ENCODE measurements around the gene GGN. TPM values are rescaled to one million over a fixed set of nuclear protein-coding genes. Genes with fewer than 3 reads are reported as not detected.

GGN gene
- total RNA-seq, 1 donor from 2014 or later, result not detected

DNA sequence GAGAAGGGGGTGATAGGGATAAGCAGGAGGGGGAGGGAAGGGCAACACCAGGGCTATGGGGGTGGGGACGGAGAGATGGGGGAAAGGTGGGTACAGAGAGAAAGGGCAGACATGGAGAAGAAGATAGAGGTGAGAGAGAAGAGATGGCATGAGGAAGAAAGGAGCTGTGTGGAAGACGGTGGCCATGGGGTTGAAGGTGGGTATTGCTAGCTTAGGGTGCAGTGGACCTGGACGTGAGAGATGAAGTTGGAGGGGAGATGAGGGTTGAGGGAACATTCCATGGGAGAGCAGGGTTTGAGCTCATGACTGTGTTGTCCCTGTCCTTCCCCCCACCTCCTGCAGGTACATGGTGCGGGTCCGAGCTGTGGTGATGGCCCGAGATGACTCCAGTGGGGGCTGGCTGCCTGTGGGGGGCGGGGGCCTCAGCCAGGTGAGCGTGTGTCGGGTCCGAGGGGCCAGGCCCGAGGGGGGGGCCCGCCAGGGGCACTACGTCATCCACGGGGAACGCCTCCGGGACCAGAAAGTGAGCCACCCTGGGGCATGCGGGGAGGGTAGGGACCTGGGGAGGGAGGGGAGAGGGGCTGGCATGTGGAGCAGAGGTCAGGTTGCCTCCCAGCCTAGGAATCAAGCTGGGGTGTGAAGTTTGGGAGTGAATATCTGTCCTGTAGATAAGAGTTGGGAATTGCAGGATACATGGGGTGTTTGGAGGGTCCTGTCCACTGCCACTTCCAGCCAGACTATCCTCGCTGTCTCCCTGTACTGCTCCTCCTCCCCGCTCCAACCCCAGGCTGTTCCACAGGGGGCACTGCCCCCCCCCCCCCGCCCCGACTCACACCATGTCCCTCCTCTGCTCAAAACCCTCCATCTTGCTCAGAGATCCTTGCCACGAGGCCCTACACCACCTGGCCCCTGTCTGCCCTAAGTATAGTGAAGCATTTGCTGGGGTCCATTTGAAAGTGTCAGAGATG, 2.4 kb upstream of the GGN start:
- Histone ChIP-seq H3K4me1 (peaks cover 49% of the 10 kb centered on the region), H3K9me3 (no peaks in the 10 kb centered on the region), H3K27ac (no peak overlapping the region), H3K27me3 (no peaks in the 10 kb centered on the region), H3K4me3 (no peak overlapping the region), H3K36me3 (no peaks in the 10 kb centered on the region)
- intact Hi-C loops (cut with DNase I), result no loop called here
- DNase-seq (ENCODE audit: extremely low spot score in 2 of 2), result no peak
- TF ChIP-seq POLR2A (IDR thresholded peaks at IDR 0.05), result no peak
- TF ChIP-seq POLR2AphosphoS5 (IDR thresholded peaks at IDR 0.05; ENCODE audit: insufficient read depth in 1 of 2, low read depth in 1 of 2), result no peak
- TF ChIP-seq, protein P1, sequence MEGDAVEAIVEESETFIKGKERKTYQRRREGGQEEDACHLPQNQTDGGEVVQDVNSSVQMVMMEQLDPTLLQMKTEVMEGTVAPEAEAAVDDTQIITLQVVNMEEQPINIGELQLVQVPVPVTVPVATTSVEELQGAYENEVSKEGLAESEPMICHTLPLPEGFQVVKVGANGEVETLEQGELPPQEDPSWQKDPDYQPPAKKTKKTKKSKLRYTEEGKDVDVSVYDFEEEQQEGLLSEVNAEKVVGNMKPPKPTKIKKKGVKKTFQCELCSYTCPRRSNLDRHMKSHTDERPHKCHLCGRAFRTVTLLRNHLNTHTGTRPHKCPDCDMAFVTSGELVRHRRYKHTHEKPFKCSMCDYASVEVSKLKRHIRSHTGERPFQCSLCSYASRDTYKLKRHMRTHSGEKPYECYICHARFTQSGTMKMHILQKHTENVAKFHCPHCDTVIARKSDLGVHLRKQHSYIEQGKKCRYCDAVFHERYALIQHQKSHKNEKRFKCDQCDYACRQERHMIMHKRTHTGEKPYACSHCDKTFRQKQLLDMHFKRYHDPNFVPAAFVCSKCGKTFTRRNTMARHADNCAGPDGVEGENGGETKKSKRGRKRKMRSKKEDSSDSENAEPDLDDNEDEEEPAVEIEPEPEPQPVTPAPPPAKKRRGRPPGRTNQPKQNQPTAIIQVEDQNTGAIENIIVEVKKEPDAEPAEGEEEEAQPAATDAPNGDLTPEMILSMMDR (IDR thresholded peaks at IDR 0.05), result no peak

DNA sequence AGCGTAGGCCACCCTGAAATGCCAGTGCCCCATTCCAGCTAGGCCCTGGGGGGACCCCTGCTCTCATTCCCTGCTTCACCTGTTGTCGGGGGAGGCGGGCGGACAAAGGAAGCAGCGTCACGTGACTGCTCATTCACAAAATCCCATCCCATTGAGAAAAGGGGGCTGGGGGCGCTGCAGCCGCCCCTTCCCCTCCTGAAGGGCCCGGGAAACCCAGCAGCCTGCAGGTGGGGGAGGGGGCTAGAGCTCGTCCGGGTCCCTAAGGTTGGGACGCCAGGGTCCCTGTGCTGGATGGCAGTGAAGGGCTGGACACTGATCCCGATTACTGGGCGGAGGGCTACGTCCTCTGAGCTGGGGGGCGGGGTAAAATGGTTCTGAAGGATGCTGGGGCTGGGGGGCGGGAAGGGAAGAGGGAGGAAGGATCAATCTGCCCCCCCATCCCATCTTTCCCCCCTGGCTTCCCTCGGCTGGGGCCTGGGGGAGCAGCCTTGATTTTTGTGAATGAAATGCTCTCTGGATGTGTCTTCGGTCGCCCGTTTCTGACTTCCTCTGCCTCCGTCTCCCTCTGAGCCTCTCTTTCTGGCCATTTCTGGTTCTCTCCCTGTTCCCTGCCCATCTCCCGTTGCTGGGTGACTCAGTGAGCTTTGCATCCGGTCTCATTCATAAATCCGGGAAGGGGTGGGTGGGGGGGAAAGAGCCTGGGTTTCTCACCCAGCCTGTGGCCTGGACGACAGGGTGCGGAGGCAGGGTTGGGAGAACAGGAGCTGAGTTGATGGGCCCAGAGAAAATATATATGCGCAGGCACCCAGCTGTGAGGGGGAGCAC, 1.5 kb upstream of the GGN start:
- Histone ChIP-seq H3K27me3 (no peaks in the 10 kb centered on the region), H3K27ac (peak overlapping the region; percentile 73), H3K9me3 (no peaks in the 10 kb centered on the region), H3K4me1 (peaks cover 40% of the 10 kb centered on the region), H3K36me3 (peaks cover 0 to 1% of the 10 kb centered on the region in 2 donors), H3K4me3 (peak overlapping the region; percentile 40 to 56)
- TF ChIP-seq POLR2A (IDR thresholded peaks at IDR 0.05) (no peak), POLR2AphosphoS5 (IDR thresholded peaks at IDR 0.05; ENCODE audit: insufficient read depth in 1 of 2, low read depth in 1 of 2) (no peak)
- TF ChIP-seq, protein P1 (IDR thresholded peaks at IDR 0.05), result no peak
- no peak for DNase-seq (ENCODE audit: extremely low spot score in 2 of 2)
- intact Hi-C loops (cut with DNase I), result no loop called here

DNA sequence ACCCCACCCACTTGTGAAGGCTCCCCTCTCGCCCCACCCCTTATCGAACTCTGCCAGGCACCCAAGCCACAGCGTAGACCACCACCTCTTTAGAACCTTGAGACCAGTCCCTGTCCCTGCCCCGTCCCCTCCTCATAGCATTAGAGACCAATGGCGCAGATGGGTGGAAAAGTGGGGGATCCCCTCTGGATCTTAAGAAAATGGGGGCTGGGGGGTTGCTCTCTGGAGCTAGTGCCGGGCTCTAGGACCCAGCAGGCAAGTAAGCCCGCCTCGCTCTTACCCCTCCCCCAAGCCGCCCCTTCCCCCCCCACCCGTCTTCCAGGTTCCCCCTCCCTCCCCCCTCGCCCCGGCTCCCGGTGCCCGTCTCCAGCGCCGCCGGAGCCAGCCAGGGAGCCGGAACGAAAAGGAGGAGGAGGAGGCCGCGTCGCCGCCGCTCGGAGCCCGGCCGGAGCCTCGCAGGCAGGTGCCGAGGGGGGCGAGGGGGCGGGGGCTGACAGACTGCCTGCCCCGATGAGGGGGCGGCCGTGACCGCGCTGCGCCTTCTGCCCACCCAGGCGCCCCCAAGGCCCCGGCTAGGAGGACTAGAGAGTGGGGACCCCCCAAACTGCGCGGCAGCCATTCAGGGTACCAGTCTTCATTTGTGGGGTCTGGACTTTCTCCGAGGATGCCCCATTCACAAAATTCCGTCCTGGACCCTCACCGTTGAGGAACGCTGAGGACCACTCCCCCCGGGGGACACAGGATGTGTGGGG, 691 bp upstream of the GGN start, which contains the start of gene SPRED3:
SPRED3 (plus strand) TSS at position 349 of the 752 bp plus-strand sequence. CDS start 1,606 bp downstream, outside the sequence.
- Histone ChIP-seq H3K27me3 (no peaks in the 10 kb centered on the region), H3K36me3 (peaks cover 0 to 9% of the 10 kb centered on the region in 2 donors), H3K4me3 (peak within 1 kb of the TSS; percentile 40 to 56), H3K4me1 (peaks cover 39% of the 10 kb centered on the region), H3K9me3 (no peaks in the 10 kb centered on the region), H3K27ac (peak within 1 kb of the TSS; percentile 73)
- intact Hi-C loops (cut with DNase I), result no loop called here
- no peak for DNase-seq (ENCODE audit: extremely low spot score in 2 of 2)
- TF ChIP-seq POLR2AphosphoS5 (IDR thresholded peaks at IDR 0.05; ENCODE audit: insufficient read depth in 1 of 2, low read depth in 1 of 2), result no peak

DNA sequence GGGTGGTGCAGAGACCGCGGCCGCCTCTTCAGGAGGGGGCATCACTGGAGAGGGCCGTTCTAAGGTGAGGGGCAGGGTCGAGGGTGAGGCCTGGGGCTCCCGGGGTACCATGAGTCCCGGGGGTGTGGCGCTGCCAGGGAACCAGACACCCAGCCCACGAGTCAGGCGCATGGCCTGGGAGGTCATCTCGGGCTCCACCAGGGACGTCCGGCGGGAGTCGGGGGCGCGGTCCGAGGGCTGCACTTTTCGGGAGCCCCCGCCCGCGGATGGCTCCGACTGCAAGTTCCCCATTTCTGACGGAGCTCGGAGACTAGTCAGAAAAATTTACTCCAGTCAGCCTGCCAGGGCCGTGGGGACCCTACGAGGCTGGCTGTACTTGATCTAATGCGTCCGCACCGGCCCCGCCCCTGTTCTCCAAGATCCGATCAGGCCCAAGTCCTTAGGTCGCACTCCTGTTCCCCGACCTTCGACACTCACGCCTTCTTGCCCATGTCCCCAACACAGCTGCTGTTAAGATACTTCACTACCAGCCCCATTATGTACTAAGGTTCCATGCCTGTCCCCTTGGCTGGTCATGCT, 774 bp downstream of the GGN start:
- Histone ChIP-seq H3K27me3 (no peaks in the 10 kb centered on the region), H3K27ac (no peak overlapping the region), H3K4me3 (peak overlapping the region; percentile 40 to 56), H3K9me3 (no peaks in the 10 kb centered on the region), H3K36me3 (peaks cover 0 to 24% of the 10 kb centered on the region in 2 donors), H3K4me1 (peaks cover 39% of the 10 kb centered on the region)
- TF ChIP-seq POLR2A (IDR thresholded peaks at IDR 0.05), result no peak
- no peak for TF ChIP-seq POLR2AphosphoS5 (IDR thresholded peaks at IDR 0.05; ENCODE audit: insufficient read depth in 1 of 2, low read depth in 1 of 2)
- TF ChIP-seq, protein P1 (IDR thresholded peaks at IDR 0.05), result no peak
- intact Hi-C loops (cut with DNase I), result no loop called here
- DNase-seq (ENCODE audit: extremely low spot score in 2 of 2), result no peak

All from vagina (tissue), 2 donors.